SIG-M5 treated with dmso at 0.1 percent for 504 hours (cell line): ENCODE measurements around the gene INTS14.

Source experiments
- DNase-seq: peaks from one replicate; lab custom pipeline; 2025; ENCODE audit not compliant: unreplicated experiment; lab: John Stamatoyannopoulos, UW

Gene INTS14

GRCh38 chr15:65535192-65535591 lies 75.7 kb downstream of the INTS14 start:
- DNase-seq: no peak

- no peak for DNase-seq
Measured at GRCh38 chr15:65533057-65533756, 77.7 kb downstream of the INTS14 start.

- no peak for DNase-seq
Measured at GRCh38 chr15:65532738-65533051, 78.2 kb downstream of the INTS14 start.

- DNase-seq: peak; percentile 61
Measured at GRCh38 chr15:65530318-65531111, 80.4 kb downstream of the INTS14 start, which contains the start of gene HACD3. Gene HACD3, plus strand, starts transcription at chr15:65530463. Its CDS starts 169 bp downstream, at chr15:65530632.

- DNase-seq: no peak
Measured at GRCh38 chr15:65529762-65530317, 81.1 kb downstream of the INTS14 start.
